GM19351 (cell line): Measurements from ENCODE around the gene PRKAB1.

Source experiments
- ATAC-seq: cut with Tn5 transposase; IDR thresholded peaks from one replicate; pipeline ENCODE4 v1.9.1; 2021; ENCODE audit warnings: mild to moderate bottlenecking, moderate library complexity; ENCODE audit not compliant: unreplicated experiment

PRKAB1 gene

GRCh38 chr12:119660076-119660475, 7.9 kb upstream of the PRKAB1 start:
- ATAC-seq, result peak; percentile 83

- no peak for ATAC-seq
Measured at GRCh38 chr12:119661882-119662281, 6.1 kb upstream of the PRKAB1 start.

DNA sequence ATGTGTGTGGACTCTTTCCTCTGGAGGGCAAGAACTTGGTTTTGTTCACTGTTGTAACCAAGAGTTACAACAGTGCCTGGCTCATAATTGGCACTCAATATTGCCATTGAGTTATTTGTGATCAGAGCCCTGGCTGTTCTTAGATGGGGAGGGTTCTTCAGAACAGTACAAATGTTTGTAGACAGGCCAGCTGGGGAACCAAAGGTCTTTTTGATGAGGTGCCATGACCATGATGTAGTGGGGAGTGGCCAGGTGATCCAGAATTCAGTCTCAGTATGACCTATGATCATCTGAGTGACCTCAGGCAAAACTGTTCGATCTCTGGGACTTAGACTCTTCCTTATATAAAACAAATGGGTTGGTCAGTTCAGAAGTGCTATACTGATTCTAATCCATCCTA, 3.3 kb upstream of the PRKAB1 start:
- ATAC-seq, result no peak

DNA sequence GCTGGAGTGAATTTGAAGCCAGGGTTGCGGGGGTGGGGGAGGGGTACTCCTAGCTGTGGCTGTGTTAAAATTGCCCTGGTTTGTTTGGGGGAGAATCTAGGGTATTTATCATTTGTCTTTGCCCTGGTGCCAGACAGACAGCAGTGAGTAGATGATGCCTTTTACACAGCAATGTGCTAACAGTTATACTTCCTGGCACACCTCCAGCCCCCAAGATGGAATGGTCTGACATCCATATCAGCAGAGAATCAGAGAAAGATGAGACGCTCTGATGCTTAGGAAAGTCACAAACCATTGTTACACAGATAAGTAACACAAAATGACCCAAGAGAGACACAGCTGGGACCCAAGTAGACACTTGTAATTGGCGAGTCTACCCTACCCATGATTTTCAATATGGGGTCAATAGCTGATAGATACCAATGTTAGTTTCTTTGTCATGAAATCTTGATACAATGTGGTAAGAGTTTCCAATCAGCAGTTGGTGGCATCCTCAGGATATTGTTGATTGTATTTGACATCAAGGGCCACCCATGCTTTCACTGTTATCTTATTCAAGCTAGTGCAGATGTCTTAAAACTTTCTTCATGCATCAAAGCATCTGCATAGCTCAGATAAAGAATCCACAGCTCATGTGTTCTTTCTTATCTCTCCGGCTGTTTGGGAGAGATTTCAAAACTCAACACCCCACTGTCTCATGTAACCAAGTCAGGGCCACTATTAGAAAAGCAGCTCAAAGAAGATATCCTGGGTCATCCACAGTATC, 2.6 kb upstream of the PRKAB1 start:
- no peak for ATAC-seq

GRCh38 chr12:119666226-119666795, 1.6 kb upstream of the PRKAB1 start:
- ATAC-seq, result no peak

DNA sequence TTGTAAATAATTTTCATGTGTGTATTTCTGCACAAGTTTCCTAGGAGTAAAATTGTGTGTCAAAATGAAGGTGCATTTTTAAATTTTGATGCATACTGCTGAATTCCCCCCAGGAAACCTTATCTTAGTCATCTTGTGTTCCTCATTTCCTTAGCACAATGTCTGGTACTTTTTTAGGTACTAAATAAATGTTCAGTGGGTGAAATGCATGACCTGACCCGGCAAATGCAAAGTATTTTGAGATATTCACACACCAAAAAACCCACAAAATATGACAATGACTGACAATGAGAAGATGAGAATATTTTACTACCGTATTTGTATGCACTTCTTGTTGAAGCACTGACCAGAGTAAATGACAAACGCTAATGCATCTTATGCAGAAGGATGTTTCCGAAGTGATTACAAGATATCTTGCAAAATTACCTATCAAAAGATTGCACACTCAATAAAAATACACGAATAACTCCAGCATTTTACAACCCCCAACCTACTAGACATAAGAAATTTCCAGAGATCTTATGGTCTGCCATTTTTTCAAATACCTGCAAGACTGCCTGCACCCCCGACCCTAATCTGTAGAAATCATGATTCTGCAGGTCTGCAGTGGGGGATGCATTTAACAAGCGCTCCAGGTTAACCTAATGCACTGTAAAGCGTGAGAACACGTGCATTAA, 895 bp upstream of the PRKAB1 start:
- ATAC-seq, result peak; percentile 14

DNA sequence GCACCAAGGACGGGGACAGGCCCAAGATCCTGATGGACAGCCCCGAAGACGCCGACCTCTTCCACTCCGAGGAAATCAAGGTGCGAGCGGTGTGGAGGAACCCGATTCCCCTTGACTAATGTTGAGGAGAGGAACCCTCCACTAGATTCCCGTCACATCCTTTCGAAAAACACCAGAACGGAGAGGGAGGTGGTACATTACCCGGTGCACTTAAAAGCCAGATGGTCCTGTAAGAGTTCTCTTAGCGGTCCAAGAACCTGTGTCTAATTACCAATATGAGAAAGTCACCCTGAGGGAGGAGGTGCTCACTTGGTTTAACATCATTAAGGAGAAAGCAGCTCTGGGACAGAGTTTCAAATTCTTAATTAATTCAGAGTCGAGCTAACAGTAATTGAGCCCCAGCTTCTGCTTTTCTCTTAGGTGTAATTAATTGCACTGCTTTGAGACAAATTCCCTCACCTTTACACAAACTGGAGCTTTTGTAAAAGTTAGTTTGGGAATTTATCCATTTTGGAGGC, 450 bp downstream of the PRKAB1 start:
- no peak for ATAC-seq

GRCh38 chr12:119669744-119670472, 2.0 kb downstream of the PRKAB1 start:
- no peak for ATAC-seq

DNA sequence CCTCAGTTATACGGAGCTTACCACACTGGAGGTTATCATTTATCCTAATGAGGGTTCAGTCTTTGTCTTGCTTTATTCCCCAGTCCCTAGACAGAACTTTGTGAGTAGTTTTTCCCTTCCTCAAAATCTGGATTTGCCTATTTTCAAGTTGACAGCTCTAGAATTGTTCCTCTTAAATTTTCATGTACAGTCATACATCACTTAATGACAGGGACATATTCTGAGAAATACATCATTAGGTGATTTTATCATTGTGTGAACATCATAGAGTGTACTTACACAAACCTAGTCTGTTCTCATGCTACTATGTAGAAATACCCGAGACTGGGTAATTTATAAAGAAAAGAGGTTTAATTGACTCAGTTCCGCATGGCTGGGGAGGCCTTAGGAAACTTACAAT, 3.1 kb downstream of the PRKAB1 start:
- no peak for ATAC-seq

GRCh38 chr12:119672194-119672593, 4.3 kb downstream of the PRKAB1 start:
- no peak for ATAC-seq

DNA sequence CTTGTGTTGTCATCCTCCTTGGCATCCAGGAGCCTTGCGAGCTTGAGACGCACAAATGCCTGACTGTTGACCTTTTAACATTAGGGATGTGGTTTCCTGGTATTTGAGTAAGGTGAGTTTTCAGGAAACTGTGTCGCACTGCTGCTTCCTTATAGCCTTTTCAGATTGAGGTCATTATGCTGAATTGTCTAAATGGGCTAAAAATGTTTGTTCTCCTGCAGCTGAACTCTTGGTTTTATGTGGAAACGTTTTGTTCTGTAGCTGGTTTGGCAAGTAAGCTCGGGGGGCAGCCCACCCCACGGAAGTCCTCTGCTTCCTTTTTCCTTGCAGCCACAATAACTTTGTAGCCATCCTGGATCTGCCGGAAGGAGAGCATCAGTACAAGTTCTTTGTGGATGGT, 5.7 kb downstream of the PRKAB1 start:
- ATAC-seq, result no peak

DNA sequence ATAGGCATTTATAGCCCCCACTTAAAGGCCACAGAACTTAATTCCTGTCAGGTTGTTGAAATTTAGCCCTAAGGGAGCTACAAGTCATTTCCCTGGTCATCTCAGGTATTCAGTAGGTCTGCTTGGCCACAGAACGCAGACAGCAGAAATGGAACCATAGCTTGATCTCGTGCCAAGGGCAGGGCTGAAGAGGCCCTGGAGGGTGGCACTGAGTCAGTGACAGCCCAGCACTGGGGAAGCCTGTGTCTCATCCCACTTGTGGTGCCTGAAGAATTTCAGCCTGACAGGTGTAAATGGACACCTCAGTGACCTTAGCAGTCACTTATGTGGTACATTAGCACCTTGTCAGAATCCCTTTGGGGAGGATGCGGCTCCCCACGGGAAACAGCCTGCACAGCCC, 6.6 kb downstream of the PRKAB1 start:
- no peak for ATAC-seq

DNA sequence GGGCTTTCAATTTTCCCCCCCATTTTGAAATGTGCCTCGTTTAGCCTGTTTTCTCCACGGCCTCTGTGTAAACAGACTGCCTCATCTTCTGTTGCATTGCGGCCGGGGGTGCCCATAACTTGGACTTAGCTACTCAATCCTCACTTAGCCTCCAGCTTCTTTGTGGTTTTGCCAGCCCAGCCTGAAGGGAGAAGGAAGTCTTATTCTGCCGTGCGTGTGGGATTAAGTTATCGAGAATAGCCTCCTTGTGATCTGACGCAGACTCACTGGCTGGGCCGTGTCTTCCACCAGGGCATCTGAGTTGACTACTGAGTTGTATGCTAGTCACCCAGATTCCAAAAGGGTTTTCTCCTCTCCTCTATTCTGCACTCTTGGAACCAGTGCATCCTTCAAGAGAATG, 8.1 kb downstream of the PRKAB1 start:
- ATAC-seq, result no peak

GRCh38 chr12:119676573-119676972, 8.6 kb downstream of the PRKAB1 start:
- ATAC-seq, result no peak

DNA sequence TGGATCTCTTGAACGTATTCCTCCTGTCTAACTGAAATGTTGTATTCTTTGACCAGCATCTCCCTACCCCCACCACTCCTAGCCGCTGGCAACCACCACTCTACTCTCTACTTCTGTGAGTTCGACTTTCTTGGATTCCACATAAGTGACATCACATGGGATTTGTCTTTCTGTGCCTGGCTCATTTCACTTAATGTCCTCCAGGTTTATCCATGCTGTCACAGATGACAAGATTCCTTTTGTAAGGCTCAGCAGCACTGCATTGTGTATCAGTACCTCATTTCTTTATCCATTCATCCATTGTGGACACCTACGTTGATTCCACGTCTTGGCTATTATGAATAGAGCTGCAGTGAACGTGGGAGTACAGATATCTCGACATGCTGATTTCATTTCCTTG, 10.5 kb downstream of the PRKAB1 start:
- ATAC-seq, result no peak

- no peak for ATAC-seq
Measured at GRCh38 chr12:119679081-119679480, 11.1 kb downstream of the PRKAB1 start.

DNA sequence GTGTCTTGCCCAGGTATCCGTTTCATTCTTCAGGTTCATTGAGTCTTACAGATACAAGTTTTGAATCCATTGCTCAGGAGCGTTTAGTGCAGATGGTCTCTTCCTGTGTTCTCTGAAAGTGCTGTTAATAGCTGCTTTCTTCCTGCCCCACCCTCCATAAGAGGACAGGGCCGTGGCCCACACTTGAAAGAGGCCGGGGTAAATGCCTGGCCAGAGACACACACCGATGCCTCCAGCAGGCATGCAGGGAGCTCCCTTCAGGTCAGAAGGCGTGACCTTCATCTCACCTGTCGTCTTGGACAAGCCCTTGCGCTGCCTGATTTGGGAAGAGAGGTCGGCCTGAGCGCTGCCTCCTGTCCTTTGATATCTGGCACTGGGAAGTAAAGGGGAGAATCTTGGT, 11.6 kb downstream of the PRKAB1 start:
- no peak for ATAC-seq

- ATAC-seq, result no peak
Measured at GRCh38 chr12:119681111-119681510, 13.2 kb downstream of the PRKAB1 start.

- ATAC-seq, result peak; percentile 83
Measured at GRCh38 chr12:119681728-119682638, 14.1 kb downstream of the PRKAB1 start.

GRCh38 chr12:119682639-119683252, 14.8 kb downstream of the PRKAB1 start:
- ATAC-seq, result no peak
